Measurements from ENCODE around the gene ST3GAL3. TPM values are rescaled to one million over a fixed set of nuclear protein-coding genes. Genes with fewer than 3 reads are reported as not detected.

ST3GAL3 gene
- total RNA-seq, 1 experiment from 2014 or later = 26.8 TPM

- CTCF ChIA-PET = no interaction called here
- POLR2A ChIA-PET (ENCODE audit: low non-redundant PET) = no interaction called here
- intact Hi-C loops (cut with micrococcal nuclease; ENCODE audit: unreplicated experiment) = no loop called here
- H3K9me3 ChIP-seq (ENCODE audit: low read depth, low read length, poor library complexity, severe bottlenecking) = peaks cover 5% of the 10 kb centered on the region
- no peak overlapping the region for H3K4me3 ChIP-seq (ENCODE audit: low read depth, low read length, poor library complexity, severe bottlenecking)
- H3K4me1 ChIP-seq (ENCODE audit: insufficient read depth, low read length, poor library complexity, severe bottlenecking) = peaks cover 28% of the 10 kb centered on the region
- no TSS peak for BruUV-seq (replicated peaks)
- DNase-seq (ENCODE audit: low spot score) = no peak
- H3K36me3 ChIP-seq (ENCODE audit: insufficient read depth, low read length, poor library complexity, severe bottlenecking) = peaks cover 21% of the 10 kb centered on the region
- no peak overlapping the region for H3K27ac ChIP-seq (ENCODE audit: low read depth, low read length, poor library complexity, severe bottlenecking)
- H3K27me3 ChIP-seq (replicated peaks; ENCODE audit: insufficient read depth, low read depth, low read length, poor library complexity) = no peaks in the 10 kb centered on the region
- TF ChIP-seq, protein P1, sequence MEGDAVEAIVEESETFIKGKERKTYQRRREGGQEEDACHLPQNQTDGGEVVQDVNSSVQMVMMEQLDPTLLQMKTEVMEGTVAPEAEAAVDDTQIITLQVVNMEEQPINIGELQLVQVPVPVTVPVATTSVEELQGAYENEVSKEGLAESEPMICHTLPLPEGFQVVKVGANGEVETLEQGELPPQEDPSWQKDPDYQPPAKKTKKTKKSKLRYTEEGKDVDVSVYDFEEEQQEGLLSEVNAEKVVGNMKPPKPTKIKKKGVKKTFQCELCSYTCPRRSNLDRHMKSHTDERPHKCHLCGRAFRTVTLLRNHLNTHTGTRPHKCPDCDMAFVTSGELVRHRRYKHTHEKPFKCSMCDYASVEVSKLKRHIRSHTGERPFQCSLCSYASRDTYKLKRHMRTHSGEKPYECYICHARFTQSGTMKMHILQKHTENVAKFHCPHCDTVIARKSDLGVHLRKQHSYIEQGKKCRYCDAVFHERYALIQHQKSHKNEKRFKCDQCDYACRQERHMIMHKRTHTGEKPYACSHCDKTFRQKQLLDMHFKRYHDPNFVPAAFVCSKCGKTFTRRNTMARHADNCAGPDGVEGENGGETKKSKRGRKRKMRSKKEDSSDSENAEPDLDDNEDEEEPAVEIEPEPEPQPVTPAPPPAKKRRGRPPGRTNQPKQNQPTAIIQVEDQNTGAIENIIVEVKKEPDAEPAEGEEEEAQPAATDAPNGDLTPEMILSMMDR (conservative IDR thresholded peaks at IDR 0.05; ENCODE audit: low read depth, low read length) = no peak
- no peak for TF ChIP-seq EZH2 (IDR thresholded peaks at IDR 0.05; ENCODE audit: borderline replicate concordance, low read depth, low read length, poor library complexity, severe bottlenecking)
Observed at GRCh38 chr1:43841321-43842174, 134.2 kb downstream of the ST3GAL3 start.

- Histone ChIP-seq H3K27me3 (replicated peaks; ENCODE audit: insufficient read depth, low read depth, low read length, poor library complexity) (no peaks in the 10 kb centered on the region), H3K4me1 (ENCODE audit: insufficient read depth, low read length, poor library complexity, severe bottlenecking) (peaks cover 22% of the 10 kb centered on the region), H3K27ac (ENCODE audit: low read depth, low read length, poor library complexity, severe bottlenecking) (no peak overlapping the region), H3K9me3 (ENCODE audit: low read depth, low read length, poor library complexity, severe bottlenecking) (peaks cover 5% of the 10 kb centered on the region), H3K4me3 (ENCODE audit: low read depth, low read length, poor library complexity, severe bottlenecking) (no peak overlapping the region), H3K36me3 (ENCODE audit: insufficient read depth, low read length, poor library complexity, severe bottlenecking) (peaks cover 21% of the 10 kb centered on the region)
- no TSS peak for BruUV-seq (replicated peaks)
- intact Hi-C loops (cut with micrococcal nuclease; ENCODE audit: unreplicated experiment) = no loop called here
- TF ChIP-seq, protein P1 (conservative IDR thresholded peaks at IDR 0.05; ENCODE audit: low read depth, low read length) = no peak
- no peak for TF ChIP-seq EZH2 (IDR thresholded peaks at IDR 0.05; ENCODE audit: borderline replicate concordance, low read depth, low read length, poor library complexity, severe bottlenecking)
- CTCF ChIA-PET = no interaction called here
- POLR2A ChIA-PET (ENCODE audit: low non-redundant PET) = no interaction called here
- DNase-seq (ENCODE audit: low spot score) = no peak
Observed at GRCh38 chr1:43842175-43842498, 134.8 kb downstream of the ST3GAL3 start.

- no peak for DNase-seq (ENCODE audit: low spot score)
- intact Hi-C loops (cut with micrococcal nuclease; ENCODE audit: unreplicated experiment) = no loop called here
- POLR2A ChIA-PET (ENCODE audit: low non-redundant PET) = no interaction called here
- peaks cover 21% of the 10 kb centered on the region for H3K36me3 ChIP-seq (ENCODE audit: insufficient read depth, low read length, poor library complexity, severe bottlenecking)
- peaks cover 5% of the 10 kb centered on the region for H3K9me3 ChIP-seq (ENCODE audit: low read depth, low read length, poor library complexity, severe bottlenecking)
- H3K4me3 ChIP-seq (ENCODE audit: low read depth, low read length, poor library complexity, severe bottlenecking) = no peak overlapping the region
- CTCF ChIA-PET = no interaction called here
- no peak for TF ChIP-seq EZH2 (IDR thresholded peaks at IDR 0.05; ENCODE audit: borderline replicate concordance, low read depth, low read length, poor library complexity, severe bottlenecking)
- TF ChIP-seq, protein P1 (conservative IDR thresholded peaks at IDR 0.05; ENCODE audit: low read depth, low read length) = no peak
- H3K27me3 ChIP-seq (replicated peaks; ENCODE audit: insufficient read depth, low read depth, low read length, poor library complexity) = no peaks in the 10 kb centered on the region
- peaks cover 10% of the 10 kb centered on the region for H3K4me1 ChIP-seq (ENCODE audit: insufficient read depth, low read length, poor library complexity, severe bottlenecking)
- no peak overlapping the region for H3K27ac ChIP-seq (ENCODE audit: low read depth, low read length, poor library complexity, severe bottlenecking)
- BruUV-seq (replicated peaks) = no TSS peak
Observed at GRCh38 chr1:43843684-43844083, 136.3 kb downstream of the ST3GAL3 start.

Measured in A673 (cell line).